HepG2 (cell line): Measurements from ENCODE around the gene CCT6A. TPM values are rescaled to one million over a fixed set of nuclear protein-coding genes. Genes with fewer than 3 reads are reported as not detected.

ENCODE experiments used
- CBX2 ChIP-seq, 2 experiments: fragments of 200-600 bp in 1 of 2; sonication (generic); formaldehyde crosslinking in 1 of 2; IDR thresholded peaks; 2 replicates each; pipeline versions ENCODE4 v1.7.0 to v1.8.1; 2018 to 2022; ENCODE audit warnings: low read depth in 2 of 2, low read length in 1 of 2, mild to moderate bottlenecking in 1 of 2, missing genetic modification reagents in 1 of 2
- CCAR2 ChIP-seq: fragments of 200-400 bp; formaldehyde crosslinking; optimal IDR thresholded peaks from 2 replicates; pipeline ENCODE3; 2018; ENCODE audit warnings: low read depth, mild to moderate bottlenecking, low read length, moderate library complexity
- GABPB1 ChIP-seq: IDR thresholded peaks from 2 replicates; pipeline ENCODE4 v1.6.1; 2016; ENCODE audit warnings: mild to moderate bottlenecking, missing genetic modification reagents, moderate library complexity, missing compliant biosample characterization
- KDM2A ChIP-seq: sonication (generic); formaldehyde crosslinking; IDR thresholded peaks from 2 replicates; pipeline ENCODE4 v1.4.0; 2020; ENCODE audit warnings: low read depth, missing genetic modification reagents, borderline replicate concordance
- NONO ChIP-seq, 2 experiments: fragments of 450-650 bp in 1 of 2; sonication (generic) in 1 of 2; formaldehyde crosslinking in 1 of 2; IDR thresholded peaks in 1 of 2; conservative IDR thresholded peaks in 1 of 2; 2 replicates each; pipeline versions ENCODE4 v1.6.1 to v1.8.0; 2017 to 2022; ENCODE audit warnings: mild to moderate bottlenecking in 1 of 2, missing genetic modification reagents in 1 of 2, moderate library complexity in 1 of 2
- ONECUT2 ChIP-seq: sonication (generic); formaldehyde crosslinking; IDR thresholded peaks from 2 replicates; pipeline ENCODE4 v1.4.0; 2020; ENCODE audit warnings: missing genetic modification reagents
- RAD21 ChIP-seq: fragments of 450-650 bp; formaldehyde crosslinking; IDR thresholded peaks from 2 replicates; pipeline ENCODE4 v1.5.0; 2020; ENCODE audit warnings: mild to moderate bottlenecking
- THAP7 ChIP-seq: sonication (generic); formaldehyde crosslinking; IDR thresholded peaks from 2 replicates; pipeline ENCODE4 v1.8.1; 2023; ENCODE audit warnings: mild to moderate bottlenecking, missing genetic modification reagents
- XRCC5 ChIP-seq: fragments of 200-400 bp; formaldehyde crosslinking; optimal IDR thresholded peaks from 2 replicates; pipeline ENCODE3; 2017; ENCODE audit warnings: mild to moderate bottlenecking, low read length
- ZFY ChIP-seq: sonication (generic); formaldehyde crosslinking; IDR thresholded peaks from 2 replicates; pipeline ENCODE4 v1.4.0; 2020; ENCODE audit warnings: missing genetic modification reagents
- ZNF292 ChIP-seq: sonication (generic); formaldehyde crosslinking; IDR thresholded peaks from 2 replicates; pipeline ENCODE4 v1.8.1; 2022; ENCODE audit warnings: mild to moderate bottlenecking, low read depth, missing genetic modification reagents, borderline replicate concordance
- ZNF749 ChIP-seq: sonication (generic); formaldehyde crosslinking; IDR thresholded peaks from 2 replicates; pipeline ENCODE4 v1.8.0; 2022; ENCODE audit warnings: mild to moderate bottlenecking, missing genetic modification reagents, moderate library complexity, borderline replicate concordance
- ZNF878 ChIP-seq: sonication (generic); formaldehyde crosslinking; IDR thresholded peaks from 2 replicates; pipeline ENCODE4 v1.8.1; 2023; ENCODE audit warnings: mild to moderate bottlenecking, missing genetic modification reagents, moderate library complexity
- polyA plus RNA-seq, 8 experiments: library from polyadenylated mRNA; depleted of rRNA in 3 of 8; stranded (reverse) in 7 of 8; unstranded in 1 of 8; fragments of >200 nt; fragmentation: Illumina TruSeq in 4 of 8; extraction: Trizol in 4 of 8; gene quantifications; 2 replicates each; pipeline versions ENCODE4 v1.2.1 to v1.2.3, GENCODE V29; 2011 to 2016; ENCODE audit warnings: low read depth in 4 of 8, missing spikeins in 1 of 8, mixed read lengths in 1 of 8; ENCODE audit not compliant: insufficient read depth in 1 of 8
- total RNA-seq, 5 experiments: library from RNA; depleted of rRNA; stranded (reverse); fragments of >200 nt; fragmentation: Illumina TruSeq; extraction: Trizol; gene quantifications; 2 replicates each; pipeline ENCODE4 v1.2.3, GENCODE V29; 2016; ENCODE audit warnings: low read depth in 1 of 5
- TF ChIP-seq, protein P1 (sequence below): sonication (generic); formaldehyde crosslinking; IDR thresholded peaks from 2 replicates; pipeline ENCODE4 v1.5.1; 2020; ENCODE audit warnings: mild to moderate bottlenecking, moderate library complexity, missing genetic modification reagents
- TF ChIP-seq, protein P2 (sequence below): sonication (generic); IDR thresholded peaks from 2 replicates; pipeline ENCODE4 v1.6.1; 2016; ENCODE audit warnings: low read depth, borderline replicate concordance
- TF ChIP-seq, protein P3 (sequence below): sonication (generic); formaldehyde crosslinking; IDR thresholded peaks from 2 replicates; pipeline ENCODE4 v1.5.1; 2020; ENCODE audit warnings: mild to moderate bottlenecking, missing genetic modification reagents, moderate library complexity
- TF ChIP-seq, protein P4 (sequence below): sonication (generic); formaldehyde crosslinking; IDR thresholded peaks from 2 replicates; pipeline ENCODE4 v1.5.0; 2020; ENCODE audit warnings: mild to moderate bottlenecking, missing genetic modification reagents, moderate library complexity

CCT6A gene
- total and polyA plus RNA-seq, 2 of the 13 experiments (the other 11 are each of a cell fraction or from before 2014, with no cell fraction given) = 219 to 292 TPM

DNA sequence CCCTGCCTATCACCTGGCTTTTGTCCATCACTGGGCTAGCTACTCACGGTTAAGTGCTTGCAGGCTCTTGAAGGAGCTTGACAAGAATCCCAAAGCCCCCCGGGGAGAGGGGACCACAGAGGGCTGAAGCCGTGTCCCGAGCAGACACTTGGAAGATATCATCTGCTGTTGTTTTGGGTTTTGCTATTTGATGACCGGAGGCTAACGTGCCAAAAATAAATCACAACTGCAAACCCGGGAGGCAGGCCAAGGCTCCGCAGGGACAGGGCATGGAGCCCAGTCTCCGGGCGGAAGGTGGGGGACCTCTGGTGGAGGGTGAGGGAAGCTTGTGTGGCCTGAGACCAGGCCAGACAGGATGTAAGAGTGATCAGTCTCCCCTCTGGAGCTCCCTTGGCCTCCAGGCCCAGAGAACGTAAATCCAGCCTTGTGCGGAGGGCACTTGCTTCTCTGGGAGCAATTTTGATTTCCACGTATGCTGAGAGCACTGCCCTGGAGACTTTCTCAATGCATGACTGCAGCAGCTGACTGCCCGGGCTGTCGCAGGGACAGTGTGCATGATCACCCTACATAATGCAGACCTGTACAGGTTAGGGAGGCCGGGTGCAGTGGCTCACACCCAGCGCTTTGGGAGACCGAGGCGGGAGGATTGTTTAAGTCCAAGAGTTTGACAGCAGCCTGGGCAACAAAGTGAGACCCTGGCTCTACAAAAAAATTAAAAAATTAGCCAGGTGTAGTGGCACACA lies 41.4 kb downstream of the CCT6A start, which contains the start of gene PHKG1 (continued):
- TF ChIP-seq, protein P1, sequence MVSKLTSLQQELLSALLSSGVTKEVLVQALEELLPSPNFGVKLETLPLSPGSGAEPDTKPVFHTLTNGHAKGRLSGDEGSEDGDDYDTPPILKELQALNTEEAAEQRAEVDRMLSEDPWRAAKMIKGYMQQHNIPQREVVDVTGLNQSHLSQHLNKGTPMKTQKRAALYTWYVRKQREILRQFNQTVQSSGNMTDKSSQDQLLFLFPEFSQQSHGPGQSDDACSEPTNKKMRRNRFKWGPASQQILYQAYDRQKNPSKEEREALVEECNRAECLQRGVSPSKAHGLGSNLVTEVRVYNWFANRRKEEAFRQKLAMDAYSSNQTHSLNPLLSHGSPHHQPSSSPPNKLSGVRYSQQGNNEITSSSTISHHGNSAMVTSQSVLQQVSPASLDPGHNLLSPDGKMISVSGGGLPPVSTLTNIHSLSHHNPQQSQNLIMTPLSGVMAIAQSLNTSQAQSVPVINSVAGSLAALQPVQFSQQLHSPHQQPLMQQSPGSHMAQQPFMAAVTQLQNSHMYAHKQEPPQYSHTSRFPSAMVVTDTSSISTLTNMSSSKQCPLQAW (CRISPR knock-in tag) = 0 out of 2 replicates have a peak, but pooled peaks have one; percentile 29
- TF ChIP-seq GABPB1 (CRISPR knock-in tag) = 0 out of 2 replicates have a peak, but pooled peaks have one; percentile 27
- no peak for TF ChIP-seq CBX2 (IDR thresholded peaks at IDR 0.05; ENCODE audit: low read depth, low read length)
- no peak for TF ChIP-seq CBX2 (CRISPR knock-in tag; IDR thresholded peaks at IDR 0.05; ENCODE audit: low read depth)
- TF ChIP-seq CCAR2 = no peak
- TF ChIP-seq XRCC5 = peak; percentile 38
- TF ChIP-seq NONO (IDR thresholded peaks at IDR 0.05) = no peak
- TF ChIP-seq NONO (CRISPR knock-in tag; conservative IDR thresholded peaks at IDR 0.05) = no peak
- TF ChIP-seq, protein P2, sequence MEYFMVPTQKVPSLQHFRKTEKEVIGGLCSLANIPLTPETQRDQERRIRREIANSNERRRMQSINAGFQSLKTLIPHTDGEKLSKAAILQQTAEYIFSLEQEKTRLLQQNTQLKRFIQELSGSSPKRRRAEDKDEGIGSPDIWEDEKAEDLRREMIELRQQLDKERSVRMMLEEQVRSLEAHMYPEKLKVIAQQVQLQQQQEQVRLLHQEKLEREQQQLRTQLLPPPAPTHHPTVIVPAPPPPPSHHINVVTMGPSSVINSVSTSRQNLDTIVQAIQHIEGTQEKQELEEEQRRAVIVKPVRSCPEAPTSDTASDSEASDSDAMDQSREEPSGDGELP = no peak
- TF ChIP-seq ONECUT2 (CRISPR knock-in tag) = no peak
- no peak for TF ChIP-seq ZNF292 (CRISPR knock-in tag)
- peak; percentile 62 for TF ChIP-seq RAD21
- TF ChIP-seq, protein P3, sequence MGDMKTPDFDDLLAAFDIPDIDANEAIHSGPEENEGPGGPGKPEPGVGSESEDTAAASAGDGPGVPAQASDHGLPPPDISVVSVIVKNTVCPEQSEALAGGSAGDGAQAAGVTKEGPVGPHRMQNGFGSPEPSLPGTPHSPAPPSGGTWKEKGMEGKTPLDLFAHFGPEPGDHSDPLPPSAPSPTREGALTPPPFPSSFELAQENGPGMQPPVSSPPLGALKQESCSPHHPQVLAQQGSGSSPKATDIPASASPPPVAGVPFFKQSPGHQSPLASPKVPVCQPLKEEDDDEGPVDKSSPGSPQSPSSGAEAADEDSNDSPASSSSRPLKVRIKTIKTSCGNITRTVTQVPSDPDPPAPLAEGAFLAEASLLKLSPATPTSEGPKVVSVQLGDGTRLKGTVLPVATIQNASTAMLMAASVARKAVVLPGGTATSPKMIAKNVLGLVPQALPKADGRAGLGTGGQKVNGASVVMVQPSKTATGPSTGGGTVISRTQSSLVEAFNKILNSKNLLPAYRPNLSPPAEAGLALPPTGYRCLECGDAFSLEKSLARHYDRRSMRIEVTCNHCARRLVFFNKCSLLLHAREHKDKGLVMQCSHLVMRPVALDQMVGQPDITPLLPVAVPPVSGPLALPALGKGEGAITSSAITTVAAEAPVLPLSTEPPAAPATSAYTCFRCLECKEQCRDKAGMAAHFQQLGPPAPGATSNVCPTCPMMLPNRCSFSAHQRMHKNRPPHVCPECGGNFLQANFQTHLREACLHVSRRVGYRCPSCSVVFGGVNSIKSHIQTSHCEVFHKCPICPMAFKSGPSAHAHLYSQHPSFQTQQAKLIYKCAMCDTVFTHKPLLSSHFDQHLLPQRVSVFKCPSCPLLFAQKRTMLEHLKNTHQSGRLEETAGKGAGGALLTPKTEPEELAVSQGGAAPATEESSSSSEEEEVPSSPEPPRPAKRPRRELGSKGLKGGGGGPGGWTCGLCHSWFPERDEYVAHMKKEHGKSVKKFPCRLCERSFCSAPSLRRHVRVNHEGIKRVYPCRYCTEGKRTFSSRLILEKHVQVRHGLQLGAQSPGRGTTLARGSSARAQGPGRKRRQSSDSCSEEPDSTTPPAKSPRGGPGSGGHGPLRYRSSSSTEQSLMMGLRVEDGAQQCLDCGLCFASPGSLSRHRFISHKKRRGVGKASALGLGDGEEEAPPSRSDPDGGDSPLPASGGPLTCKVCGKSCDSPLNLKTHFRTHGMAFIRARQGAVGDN = peak; percentile 35; the same call in 1 of the 2 replicates
- 0 out of 2 replicates have a peak, but pooled peaks have one; percentile 20 for TF ChIP-seq ZFY (CRISPR knock-in tag)
- TF ChIP-seq ZNF749 (CRISPR knock-in tag) = no peak
- no peak for TF ChIP-seq THAP7 (CRISPR knock-in tag)
- TF ChIP-seq ZNF878 (CRISPR knock-in tag) = no peak
- peak; percentile 27; the same call in 1 of the 2 replicates for TF ChIP-seq KDM2A (CRISPR knock-in tag)
- TF ChIP-seq, protein P4, sequence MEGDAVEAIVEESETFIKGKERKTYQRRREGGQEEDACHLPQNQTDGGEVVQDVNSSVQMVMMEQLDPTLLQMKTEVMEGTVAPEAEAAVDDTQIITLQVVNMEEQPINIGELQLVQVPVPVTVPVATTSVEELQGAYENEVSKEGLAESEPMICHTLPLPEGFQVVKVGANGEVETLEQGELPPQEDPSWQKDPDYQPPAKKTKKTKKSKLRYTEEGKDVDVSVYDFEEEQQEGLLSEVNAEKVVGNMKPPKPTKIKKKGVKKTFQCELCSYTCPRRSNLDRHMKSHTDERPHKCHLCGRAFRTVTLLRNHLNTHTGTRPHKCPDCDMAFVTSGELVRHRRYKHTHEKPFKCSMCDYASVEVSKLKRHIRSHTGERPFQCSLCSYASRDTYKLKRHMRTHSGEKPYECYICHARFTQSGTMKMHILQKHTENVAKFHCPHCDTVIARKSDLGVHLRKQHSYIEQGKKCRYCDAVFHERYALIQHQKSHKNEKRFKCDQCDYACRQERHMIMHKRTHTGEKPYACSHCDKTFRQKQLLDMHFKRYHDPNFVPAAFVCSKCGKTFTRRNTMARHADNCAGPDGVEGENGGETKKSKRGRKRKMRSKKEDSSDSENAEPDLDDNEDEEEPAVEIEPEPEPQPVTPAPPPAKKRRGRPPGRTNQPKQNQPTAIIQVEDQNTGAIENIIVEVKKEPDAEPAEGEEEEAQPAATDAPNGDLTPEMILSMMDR = peak; percentile 77
